Ovary (tissue), 3 donors: ENCODE measurements around the gene FGF4.

Experiments
- EP300 ChIP-seq: sonication (generic); formaldehyde crosslinking; IDR thresholded peaks from one replicate; pipeline ENCODE4 v1.6.1; 2017; ENCODE audit warnings: antibody characterized with exemption
- POLR2A ChIP-seq: fragments of 450-650 bp; IDR thresholded peaks from one replicate; pipeline ENCODE4 v1.6.1; 2017; ENCODE audit warnings: antibody characterized with exemption, mild to moderate bottlenecking, moderate library complexity
- TF ChIP-seq, protein P1 (sequence below), 3 donors: fragments of 450-650 bp in 2 of 3; fragments of 200-600 bp in 1 of 3; IDR thresholded peaks; one replicate each; pipeline versions ENCODE4 v1.5.1 to v1.8.0; 2016 to 2022; ENCODE audit warnings: antibody characterized with exemption in 3 of 3, mild to moderate bottlenecking in 1 of 3
- donor health status: DM: no; HTN: no; CAD: no.

DNA sequence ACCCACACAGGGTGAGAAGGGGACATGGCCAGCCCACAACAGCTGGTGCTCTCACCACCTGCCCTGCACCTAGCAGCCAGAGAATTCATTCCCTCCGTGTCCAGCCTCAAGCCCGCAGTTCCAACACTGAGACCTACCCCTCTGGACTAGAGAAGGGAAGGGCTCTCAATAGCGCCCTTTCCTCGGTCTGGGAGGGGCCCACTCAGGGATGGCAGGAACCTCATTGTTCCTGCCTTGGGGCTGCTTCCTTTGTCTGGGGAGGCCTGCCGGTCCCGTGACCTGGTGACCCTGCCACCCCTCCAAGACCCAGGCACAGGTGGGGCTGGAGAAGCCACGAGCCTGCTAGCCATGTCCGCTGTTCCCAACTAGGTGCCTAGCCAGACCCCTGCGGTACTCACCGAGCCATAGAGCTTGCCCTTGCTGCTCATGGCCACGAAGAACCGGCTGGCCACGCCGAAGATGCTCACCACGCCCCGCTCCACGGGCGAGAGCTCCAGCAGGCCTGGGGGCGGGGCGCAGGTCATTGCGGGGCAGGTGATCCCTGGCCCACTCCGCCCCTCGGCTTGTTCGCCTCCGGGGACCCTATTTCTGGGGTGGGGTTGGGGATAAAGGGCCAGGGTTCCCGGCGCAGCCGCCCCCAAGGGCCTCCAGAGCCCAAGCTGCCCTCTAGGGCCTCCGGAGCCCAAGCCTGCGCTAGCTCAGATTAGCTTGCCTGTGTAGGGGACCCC lies 1.4 kb downstream of the FGF4 start:
- TF ChIP-seq POLR2A (no peak), EP300 (no peak)
- TF ChIP-seq, protein P1, sequence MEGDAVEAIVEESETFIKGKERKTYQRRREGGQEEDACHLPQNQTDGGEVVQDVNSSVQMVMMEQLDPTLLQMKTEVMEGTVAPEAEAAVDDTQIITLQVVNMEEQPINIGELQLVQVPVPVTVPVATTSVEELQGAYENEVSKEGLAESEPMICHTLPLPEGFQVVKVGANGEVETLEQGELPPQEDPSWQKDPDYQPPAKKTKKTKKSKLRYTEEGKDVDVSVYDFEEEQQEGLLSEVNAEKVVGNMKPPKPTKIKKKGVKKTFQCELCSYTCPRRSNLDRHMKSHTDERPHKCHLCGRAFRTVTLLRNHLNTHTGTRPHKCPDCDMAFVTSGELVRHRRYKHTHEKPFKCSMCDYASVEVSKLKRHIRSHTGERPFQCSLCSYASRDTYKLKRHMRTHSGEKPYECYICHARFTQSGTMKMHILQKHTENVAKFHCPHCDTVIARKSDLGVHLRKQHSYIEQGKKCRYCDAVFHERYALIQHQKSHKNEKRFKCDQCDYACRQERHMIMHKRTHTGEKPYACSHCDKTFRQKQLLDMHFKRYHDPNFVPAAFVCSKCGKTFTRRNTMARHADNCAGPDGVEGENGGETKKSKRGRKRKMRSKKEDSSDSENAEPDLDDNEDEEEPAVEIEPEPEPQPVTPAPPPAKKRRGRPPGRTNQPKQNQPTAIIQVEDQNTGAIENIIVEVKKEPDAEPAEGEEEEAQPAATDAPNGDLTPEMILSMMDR (IDR thresholded peaks at IDR 0.05) = no peak
